Epidermal melanocyte (primary cell): ENCODE results near the gene MYO1A.

Source experiments
- DNase-seq: peaks from one replicate; pipeline ENCODE4 v3.0.0; 2011; ENCODE audit warnings: low spot score; ENCODE audit not compliant: insufficient read length

MYO1A gene

GRCh38 chr12:57049890-57050289 lies at the start of gene MYO1A:
Gene MYO1A (minus strand): TSS chr12:57050129. CDS start chr12:57048323, 1,806 bp downstream.
- DNase-seq: no peak

- no peak for DNase-seq
Observed at GRCh38 chr12:57099047-57099714, 49.3 kb upstream of the MYO1A start.

GRCh38 chr12:57098546-57098945 lies 48.6 kb upstream of the MYO1A start:
- no peak for DNase-seq

GRCh38 chr12:57097554-57097835 lies 47.6 kb upstream of the MYO1A start:
- DNase-seq: no peak

GRCh38 chr12:57096748-57097553 lies 47.0 kb upstream of the MYO1A start:
- no peak for DNase-seq

GRCh38 chr12:57096099-57096572 lies 46.2 kb upstream of the MYO1A start:
- DNase-seq: no peak

GRCh38 chr12:57095440-57095839 lies 45.5 kb upstream of the MYO1A start:
- DNase-seq: no peak

- no peak for DNase-seq
Observed at GRCh38 chr12:57094208-57095160, 44.6 kb upstream of the MYO1A start.

- DNase-seq: peak; percentile 58
Observed at GRCh38 chr12:57093415-57094207, 43.7 kb upstream of the MYO1A start.

- DNase-seq: no peak
Observed at GRCh38 chr12:57092876-57093414, 43.0 kb upstream of the MYO1A start.

- no peak for DNase-seq
Observed at GRCh38 chr12:57092529-57092862, 42.6 kb upstream of the MYO1A start.

GRCh38 chr12:57091638-57092528 lies 42.0 kb upstream of the MYO1A start:
- DNase-seq: no peak

- DNase-seq: no peak
Observed at GRCh38 chr12:57090924-57091637, 41.2 kb upstream of the MYO1A start.

- no peak for DNase-seq
Observed at GRCh38 chr12:57090490-57090889, 40.6 kb upstream of the MYO1A start.

- DNase-seq: peak; percentile 51
Observed at GRCh38 chr12:57089271-57090245, 39.6 kb upstream of the MYO1A start.

GRCh38 chr12:57088354-57089270 lies 38.7 kb upstream of the MYO1A start, which contains the start of gene NAB2:
Gene NAB2 (plus strand): TSS chr12:57089114. CDS start chr12:57089272, 158 bp downstream.
- peak; percentile 78 for DNase-seq
